Stimulated activated CD8-positive, alpha-beta memory T cell treated with anti-CD3 and anti-CD28 coated beads, Interleukin-2, amount 100 ng/mL, for 48 hours (primary cell): ENCODE measurements around the gene ARHGEF10L.

Experiments used
- DNase-seq, 2 donors: peaks; one replicate each; pipeline ENCODE4 v3.0.0-alpha.2; 2020; ENCODE audit warnings: low read depth in 2 of 2

ARHGEF10L gene

DNA sequence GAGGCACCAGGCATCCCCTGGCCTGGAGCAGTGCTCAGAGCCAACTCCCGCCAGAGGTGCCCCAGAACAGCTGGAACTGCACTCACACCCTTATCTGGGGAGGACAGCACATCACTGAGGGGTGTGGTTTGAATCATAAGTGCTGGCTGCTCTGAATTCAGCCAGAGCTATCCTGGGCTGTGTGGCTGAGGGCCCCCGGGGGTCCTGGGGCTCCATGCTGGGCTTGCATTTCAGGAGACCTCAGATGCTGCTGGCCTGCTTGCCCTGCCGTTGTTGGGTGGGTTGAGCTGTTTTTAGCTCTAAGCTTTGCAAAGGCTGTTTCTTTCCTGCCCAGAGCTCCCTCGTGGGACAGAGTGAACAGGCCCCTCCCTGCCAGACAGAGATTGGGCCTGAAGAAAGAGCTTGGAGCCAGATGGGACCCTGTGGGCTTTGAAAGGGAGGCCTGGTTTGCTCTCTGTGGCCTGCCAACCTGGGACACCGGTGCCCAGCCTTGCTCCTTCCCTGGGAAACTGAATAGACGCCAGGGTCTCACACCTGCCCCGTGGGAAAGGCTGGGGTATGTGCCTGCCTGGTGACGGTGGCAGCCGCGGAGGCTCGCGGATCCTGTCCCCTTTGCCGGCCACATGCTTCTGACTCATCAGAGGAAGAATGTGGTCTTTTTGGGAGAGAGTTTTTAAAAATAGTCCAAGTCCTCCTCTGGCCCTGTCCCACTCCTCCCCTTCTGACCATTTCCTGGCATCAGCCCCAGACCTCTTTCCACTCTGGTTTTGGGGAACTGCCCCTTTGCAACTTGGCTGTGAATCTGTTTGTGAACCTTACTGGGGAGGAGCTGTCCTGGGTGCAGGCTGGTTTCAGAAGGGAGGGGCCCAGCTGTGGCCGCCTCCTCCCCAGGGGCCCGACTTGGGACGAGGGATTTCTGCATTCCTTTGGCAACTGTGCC, 30.0 kb downstream of the ARHGEF10L start:
- DNase-seq = no peak

DNA sequence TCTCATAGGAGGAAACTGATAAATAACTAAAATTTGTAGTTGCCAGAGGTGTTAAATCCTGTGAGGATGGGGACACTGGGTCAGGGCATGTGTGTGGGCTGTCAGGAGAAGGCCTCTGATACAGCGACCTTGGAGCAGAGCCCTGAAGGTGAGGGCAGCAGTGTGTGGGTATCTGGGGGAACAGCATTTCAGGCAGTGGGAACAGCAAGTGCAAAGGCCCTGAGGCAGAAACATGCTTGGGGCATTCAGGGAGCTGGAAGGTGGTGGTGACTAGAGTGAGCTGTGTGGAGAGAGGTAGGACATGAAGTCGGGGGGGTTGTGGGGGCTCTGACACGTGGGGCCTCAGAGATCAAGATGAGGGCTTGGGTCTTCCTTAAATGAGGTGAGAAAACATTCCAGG, 30.7 kb downstream of the ARHGEF10L start:
- DNase-seq = no peak

DNA sequence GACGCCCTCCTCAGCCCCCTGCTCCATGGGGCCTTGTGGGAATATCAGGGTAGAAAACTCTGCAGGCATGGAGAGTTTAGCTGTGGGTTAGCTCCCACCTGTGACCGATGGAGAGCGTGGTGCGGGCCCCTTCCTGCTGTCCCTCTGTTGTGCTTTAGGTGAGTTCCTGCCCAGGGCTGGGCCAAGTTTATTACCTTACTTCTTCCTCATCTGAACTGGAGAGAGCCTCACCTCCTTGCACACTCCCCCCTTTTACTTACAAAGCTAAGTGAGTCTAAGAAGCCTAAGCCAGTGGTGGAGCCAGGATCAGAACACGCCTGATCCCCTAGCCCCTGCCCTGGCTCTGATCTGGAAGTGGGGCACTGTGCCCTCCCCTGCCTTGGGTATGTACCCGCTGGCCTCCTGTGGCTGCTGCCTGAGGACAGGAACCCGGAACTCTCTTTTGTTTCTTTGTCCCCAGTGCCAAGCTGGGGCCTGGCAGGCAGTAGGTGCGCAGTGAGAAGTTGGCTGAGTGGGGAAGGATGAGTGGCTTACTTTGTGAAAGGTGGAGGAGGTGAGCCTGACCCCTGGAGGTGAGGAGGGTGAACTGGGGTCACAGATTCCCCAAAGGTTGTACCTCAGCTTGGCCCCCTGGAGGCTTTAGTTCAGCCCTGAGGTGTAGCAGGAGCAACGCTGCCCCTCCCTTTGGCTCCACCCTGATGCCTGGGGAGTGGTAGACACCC, 32.9 kb downstream of the ARHGEF10L start:
- no peak for DNase-seq

DNA sequence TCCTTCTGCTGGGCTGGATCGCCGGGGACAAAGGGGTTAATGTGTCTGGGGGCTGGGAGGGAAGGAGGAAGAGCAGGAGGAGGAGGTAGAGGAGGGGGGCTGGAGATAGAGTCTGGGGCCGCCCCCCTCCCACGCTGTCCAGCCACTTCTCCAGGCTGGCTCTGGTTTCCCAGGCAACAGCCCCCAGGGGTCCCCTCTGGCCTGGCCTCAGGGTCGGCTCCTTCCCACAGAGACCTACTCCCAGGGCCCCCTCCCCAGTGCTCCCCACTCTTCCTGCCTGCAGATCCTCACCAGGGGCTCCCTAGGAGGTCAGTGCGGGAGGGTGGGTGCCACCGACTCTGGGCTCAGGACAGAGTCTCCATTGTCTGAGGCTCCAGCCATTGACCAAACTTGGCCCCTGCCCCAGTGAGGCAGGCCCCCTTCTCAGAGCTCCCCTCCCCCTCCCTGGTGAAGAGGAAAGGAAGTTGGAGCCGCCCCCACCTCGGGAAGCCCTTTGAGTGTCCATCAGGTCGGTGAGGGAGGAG, 34.1 kb downstream of the ARHGEF10L start:
- no peak for DNase-seq

DNA sequence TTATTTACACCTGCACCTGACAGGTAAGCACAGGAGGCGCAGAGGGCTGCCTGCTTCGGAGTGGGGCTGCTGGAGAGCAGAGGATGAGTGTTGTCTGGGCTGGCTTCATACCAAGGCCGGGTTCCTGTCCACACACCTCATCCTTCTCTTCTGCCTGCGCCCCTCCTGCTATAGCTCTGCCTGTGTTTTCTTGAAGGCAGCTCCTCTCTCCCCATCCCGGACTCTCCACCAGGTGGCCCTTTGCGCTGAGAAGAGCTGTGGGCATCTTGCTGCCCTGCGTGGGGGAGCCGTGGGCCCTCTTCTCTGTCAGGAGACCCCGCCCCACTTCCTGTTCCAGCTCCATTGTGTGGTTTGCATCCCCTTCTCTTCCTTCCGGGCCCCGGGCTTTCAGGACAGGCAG, 35.0 kb downstream of the ARHGEF10L start:
- no peak for DNase-seq

DNA sequence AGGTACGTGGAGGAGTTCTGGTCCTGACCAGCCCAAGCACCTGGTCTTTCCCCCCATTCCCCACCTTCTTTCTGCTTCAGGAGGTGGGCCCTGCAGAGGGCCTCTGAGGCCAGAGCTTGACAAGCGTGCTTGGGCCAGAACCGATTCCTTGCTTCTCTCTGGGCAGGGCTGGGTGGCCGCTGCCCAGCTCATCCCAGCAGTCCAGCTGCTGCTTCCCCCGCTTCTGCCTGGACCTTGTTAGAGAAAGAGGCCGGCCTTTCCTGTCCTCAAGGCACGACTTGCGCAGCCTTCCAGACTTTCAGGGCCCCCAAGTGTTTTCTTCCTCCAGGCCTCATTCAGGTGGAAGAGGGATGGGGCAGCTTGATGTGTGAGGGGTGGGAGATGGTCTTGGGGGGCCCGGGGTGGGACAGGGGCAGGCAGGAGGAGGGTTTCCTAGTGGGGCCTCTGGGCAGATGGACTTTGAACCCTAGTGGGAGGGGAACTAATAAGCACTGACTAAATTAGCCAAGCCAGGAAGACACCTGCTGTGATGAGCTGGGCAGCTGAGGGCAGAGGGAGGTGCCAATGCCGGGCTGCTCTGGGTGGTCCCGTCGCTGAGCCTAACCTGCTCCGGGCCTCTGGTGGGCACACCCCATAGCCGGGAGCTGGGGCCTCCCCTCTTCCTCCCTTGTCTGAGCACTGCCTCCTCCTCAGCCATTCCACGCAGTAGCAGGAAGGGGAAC, 36.5 kb downstream of the ARHGEF10L start:
- no peak for DNase-seq

DNA sequence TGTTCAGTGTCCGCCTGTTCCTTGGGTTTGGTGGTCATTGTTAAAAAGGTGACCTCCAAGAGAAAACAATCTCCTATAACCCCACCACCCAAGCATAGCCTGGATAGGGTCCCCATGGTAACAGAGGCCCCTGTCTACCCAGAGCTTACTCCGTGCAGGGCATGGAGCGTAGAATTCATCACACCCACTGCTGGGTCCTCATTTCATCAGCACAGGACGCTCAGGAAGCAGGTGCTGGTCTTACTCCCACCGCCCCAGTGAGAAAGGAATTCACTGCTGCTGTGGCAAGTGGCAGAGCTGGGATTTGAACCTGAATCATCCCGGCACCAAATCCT, 37.0 kb downstream of the ARHGEF10L start:
- DNase-seq = no peak

DNA sequence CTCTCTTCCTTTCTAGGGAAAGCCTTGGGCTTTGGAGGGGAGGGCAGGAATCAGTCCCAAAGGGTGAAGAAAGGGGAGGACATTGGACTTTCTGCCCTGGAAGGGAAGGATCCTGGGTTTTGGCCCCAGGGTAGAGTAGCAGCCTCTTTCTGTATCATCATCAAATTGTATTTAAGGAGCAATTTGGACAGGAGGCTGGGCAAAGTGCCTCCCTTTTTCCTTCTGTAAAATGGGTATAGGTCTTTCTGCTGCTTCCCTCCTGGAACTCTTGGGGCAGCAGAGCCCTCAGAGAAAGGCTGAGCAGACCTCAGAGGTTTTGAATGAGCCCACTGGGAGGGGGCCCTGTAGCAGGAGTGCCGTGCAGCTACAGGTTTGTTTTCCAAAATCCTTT, 38.4 kb downstream of the ARHGEF10L start:
- DNase-seq = no peak

DNA sequence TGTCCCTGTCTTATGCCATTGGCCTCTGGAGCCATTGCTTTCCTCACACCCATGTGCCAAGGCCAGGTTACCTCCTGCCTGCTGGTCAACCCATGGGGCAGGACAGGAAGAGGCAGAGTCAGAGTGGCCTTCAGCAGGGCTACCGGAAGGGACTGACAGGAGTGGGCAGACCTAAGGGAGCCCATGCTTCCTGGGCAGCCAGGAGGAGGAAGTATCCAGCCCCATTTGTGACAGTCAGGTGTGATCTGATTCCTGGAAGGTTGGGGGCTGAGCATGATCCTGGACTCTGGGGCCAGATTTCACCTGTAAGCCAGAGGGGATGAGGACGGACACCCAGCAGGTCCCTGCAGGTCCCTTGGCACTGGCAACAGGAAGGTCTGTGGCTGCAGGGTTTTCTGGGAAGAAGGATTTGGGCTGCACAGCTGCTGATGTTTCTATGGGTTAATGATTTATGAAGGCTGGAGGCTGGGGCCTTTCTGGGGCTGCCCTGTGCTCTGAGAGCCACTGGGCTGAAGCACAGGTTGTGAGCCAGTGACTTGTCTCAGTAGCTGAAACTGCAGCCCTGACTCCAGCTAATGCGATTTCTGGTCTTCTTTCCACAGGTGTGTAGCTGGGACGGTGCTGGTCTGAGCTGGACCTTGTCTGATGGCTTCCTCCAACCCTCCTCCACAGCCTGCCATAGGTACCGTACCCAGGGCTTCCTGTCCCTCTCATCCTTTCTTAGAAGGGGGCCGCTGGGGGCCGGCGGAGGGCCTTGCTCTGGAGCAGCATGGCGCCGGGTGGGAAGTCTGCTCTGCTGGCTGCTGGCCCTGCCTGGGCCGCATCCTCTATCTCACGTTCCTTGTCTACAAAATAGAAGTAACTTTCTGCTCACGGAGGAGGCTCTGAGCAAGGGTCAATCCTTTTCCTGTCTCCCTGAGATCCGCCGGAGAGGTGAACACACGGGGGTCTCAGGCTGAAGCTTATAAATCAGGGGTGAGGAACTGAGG, 40.7 kb downstream of the ARHGEF10L start:
- no peak for DNase-seq

DNA sequence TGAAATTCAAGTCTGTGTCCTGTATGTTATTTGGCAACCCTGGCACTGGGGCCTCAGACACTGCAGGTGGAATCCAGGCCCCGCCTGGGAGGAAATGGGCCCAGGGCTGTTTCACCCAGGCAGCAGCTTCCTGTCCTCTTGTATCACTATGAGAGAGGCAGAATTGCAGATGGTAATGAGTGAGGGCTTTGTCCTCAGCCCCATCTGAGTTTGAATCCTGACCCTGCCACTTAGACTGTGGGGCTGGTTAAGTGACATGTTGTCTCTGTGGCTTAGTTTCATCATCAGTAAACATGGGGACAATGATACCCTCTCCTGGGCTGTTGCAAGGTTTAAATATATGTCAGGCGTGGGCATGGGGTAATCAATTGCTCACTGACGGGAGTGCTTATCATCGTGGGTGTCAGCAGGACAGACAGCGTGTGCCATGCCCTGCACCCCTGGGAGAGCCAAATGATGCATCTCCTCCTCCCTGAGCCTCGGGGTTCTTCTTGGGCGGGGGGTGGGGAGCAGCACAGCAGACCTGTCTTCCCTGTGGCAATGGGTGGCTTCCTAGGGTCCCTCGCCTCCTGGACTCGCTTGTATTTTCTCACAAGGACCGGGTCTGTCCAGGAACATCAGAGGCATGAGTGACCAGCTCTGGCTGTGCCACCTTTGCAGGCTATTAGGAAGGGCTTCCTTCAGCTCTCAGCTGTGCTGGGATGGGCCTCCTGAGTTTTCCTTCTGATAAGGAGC, 42.1 kb downstream of the ARHGEF10L start:
- no peak for DNase-seq

DNA sequence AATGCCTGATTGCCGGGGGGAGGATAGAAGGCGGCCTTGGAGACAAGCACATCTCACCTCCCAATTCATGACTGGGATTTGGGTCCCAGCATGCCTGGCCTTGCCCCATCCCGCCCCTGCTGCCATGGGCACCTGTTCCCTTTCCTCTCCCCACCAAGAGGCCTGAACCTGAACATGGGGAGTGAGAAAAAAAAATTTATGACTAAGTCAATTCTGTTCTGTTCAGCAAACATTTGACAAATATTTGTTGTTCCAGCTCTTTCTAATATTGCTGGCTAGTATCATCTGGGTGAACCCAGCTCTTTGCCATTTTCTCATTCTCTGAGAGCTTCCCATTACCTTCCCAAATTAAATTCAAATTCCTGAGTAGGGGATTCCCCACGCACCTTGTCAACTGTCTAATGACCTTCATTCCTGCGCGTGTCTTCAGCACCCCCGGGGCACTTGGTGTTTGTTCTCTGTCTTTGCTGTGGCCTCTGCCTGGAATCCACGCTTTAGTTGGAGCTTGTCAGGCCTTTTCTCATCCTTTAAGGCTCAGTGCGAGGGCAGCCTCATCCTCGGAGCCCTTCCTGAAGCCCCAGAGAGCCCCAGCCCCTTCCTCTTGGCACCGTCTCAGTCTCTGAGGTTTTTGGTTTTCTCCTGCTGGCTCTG, 42.8 kb downstream of the ARHGEF10L start:
- no peak for DNase-seq

DNA sequence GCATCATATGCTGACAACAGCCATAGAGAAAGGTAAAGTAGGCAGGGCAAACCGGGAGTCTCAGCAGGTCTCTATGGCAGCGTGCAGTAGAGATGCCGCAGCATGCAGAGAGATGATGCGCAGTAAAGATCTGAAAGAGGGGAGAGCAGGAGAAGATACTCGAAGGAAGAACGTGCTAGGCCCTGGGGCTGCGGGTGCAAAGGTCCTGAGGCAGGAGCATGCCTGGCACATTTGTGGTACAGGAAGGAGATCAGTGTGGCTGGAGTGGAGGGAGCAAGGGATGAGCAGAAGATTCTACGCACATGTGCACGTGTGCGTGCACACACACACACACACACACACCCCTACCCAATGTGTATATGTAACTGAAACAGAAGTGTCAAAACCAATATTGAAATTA, 45.0 kb downstream of the ARHGEF10L start:
- DNase-seq = no peak

DNA sequence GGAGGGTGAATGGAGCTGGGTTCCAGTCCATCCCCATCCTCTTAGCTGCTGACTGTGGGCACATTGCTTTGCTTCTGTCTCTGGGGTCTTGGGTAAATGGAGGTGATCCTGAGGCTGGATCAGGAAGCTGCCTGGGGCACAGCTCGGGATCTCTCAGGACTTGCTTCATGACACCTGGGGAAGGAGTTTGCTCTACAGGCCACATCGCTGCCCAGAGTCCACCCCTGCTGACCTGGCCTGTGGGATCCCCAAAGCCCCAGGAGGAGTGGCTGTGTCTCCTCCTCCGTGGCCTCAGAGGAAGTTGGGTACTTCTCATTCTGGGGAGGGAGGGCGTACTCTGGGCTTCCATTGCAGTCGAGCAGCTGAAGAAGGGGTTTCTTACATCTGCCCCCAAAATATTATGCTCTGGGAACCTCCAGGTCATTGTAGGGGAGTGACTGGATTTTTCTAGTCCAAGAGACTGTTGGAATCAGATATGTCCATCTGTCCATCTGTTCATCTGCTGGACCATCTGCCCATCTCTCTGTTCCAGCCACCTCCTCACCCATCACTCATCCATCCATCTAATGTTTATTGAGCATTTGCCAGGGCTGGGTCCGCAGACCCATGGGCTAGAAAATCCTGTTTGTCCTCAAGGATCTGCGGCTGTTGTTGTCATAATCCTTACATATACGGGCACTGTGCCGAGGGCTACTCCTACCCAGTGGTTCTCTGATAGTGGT, 45.9 kb downstream of the ARHGEF10L start:
- DNase-seq = no peak

DNA sequence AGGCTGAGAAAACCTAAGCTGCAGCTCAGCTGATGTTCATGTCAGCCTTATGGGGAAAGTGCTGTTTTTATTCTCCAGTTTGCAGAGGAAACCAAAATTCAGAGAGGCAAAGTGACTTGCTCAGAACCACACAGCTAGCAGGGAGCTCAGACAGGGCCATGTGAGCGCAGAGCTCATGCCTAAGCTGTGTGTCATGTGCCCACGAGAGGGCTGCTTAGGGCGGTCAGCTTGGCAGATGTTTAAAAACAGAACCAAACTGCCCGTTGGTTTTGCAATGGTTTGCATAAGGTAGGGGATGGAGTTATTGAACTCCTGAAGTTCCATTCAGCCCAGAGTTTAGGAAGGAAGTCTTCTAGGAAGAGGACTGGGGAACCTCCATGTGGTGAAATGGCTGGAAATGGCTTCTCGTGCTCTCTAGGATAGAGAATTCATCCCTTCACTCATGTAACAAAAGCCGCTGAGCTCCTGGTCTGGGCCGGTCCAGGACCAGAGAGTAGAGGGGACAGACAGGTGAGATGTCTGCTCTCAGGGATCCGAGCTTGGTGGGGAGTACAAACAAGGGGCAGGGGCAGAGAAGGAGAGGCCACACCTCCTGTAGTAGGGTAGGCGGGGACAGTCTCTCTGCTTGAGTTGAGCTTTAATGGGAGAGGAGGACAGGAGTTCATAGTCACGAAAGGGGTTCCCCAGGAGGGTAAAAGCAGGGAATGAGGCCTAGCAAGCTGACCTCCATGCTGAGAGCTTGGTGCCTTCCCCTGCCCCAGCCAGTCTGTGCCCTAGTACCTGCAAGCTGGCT, 46.9 kb downstream of the ARHGEF10L start:
- no peak for DNase-seq

DNA sequence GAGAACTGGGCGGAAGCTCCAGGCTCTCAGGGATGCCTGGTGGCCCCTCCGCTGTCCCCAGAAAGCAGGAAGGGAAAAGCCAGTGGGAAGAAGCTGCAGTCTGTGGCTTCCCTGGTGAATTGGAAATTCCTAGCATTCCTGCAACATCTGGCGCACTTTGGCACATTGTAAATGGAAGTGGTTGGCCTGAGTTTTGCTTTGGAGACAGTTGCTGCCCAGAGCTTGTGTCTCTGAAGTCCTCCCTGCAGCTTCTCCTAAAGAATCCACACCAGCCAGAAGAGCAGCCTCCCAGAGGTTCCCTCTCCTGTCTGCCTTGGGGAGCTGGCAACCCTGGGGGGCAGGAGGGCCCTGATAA, 48.2 kb downstream of the ARHGEF10L start:
- no peak for DNase-seq

DNA sequence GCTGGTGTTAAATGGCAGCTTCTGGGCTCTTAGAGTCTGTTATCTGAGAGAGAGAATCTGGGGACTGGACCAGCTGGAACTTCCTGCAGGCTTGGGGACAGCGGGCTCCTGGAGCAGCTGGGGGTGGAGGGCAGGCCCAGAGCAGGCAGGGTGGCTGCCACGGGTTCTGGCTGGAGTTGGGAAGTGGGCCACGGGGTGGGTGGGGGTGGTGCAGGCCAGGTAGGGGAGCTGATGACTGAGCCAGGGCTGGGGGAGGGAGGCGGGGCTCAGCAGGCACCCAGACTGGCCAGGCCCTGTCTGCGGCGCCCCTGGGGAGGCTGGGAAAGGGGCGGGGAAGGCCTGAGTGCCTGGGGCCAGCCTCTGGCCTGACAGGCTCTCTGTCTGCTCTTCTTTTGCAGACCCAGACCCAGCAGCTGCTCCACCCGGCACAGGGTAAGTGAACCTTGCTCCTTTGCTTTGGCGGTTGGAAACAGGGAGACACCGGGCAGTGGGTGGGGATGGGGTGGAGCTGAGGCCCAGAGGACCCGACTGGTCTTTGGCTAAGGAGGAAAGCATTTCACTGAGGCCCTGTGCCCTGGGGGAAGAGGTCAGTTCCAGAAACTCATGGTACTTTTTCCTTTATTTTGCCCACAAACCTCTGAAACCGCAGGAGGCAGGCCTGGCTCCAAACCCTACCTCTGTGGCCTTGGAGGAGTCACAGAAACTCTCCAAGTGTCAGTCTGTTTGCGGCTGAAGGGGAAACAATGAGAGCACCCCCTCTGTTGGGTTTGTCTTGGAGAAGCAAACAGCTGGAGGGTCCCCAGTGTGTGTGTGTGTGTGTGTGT, 48.8 kb downstream of the ARHGEF10L start:
- no peak for DNase-seq

DNA sequence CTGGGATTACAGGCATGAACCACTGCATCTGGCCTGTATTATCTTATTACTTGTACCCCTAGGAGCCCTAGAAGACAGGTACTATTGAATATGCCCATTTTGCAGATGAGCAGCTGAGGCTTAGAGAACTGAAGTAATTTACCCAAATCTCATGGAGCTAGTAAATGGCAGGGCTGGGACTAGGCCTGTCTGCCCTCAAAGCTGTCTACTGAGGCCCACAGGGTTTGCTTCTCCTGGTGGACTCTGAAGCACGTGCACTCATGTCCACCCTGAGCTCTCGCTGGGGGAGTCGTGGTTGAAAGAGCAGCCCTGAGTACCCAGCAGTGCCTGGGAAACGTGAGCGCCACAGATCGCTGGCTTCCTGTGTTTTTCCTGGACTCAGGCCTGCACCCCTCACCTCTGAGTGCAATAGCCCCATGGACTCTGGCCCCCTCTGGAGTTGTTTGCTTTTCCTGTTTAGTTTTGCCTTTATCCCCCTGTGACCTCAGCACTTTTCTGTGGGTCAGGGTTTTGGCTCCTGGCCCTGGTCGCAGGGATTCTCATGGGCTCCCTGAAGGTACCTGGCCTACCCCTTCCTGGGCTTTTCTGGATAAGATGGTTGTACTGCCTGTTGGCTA, 52.4 kb downstream of the ARHGEF10L start:
- DNase-seq = no peak
